HepG2 (cell line): ENCODE results near the gene RABL6. TPM values are rescaled to one million over a fixed set of nuclear protein-coding genes. Genes with fewer than 3 reads are reported as not detected.

Experiments
- ARHGAP35 ChIP-seq: sonication (generic); formaldehyde crosslinking; IDR thresholded peaks from 2 replicates; pipeline ENCODE4 v1.9.0; 2022; ENCODE audit warnings: mild to moderate bottlenecking, inconsistent platforms, moderate library complexity, missing genetic modification reagents, borderline replicate concordance
- ARID2 ChIP-seq: sonication (generic); formaldehyde crosslinking; IDR thresholded peaks from 2 replicates; pipeline ENCODE4 v1.8.1; 2022; ENCODE audit warnings: mild to moderate bottlenecking, missing genetic modification reagents, borderline replicate concordance
- CEBPG ChIP-seq: IDR thresholded peaks from 2 replicates; pipeline ENCODE4 v1.6.1; 2016
- ESRRA ChIP-seq: sonication (generic); formaldehyde crosslinking; IDR thresholded peaks from 2 replicates; pipeline ENCODE4 v1.5.1; 2020; ENCODE audit warnings: mild to moderate bottlenecking, low read depth, missing genetic modification reagents
- ETV5 ChIP-seq: IDR thresholded peaks from 2 replicates; pipeline ENCODE4 v1.6.1; 2018; ENCODE audit warnings: missing biosample characterization, missing genetic modification reagents, inconsistent platforms, borderline replicate concordance
- HDAC6 ChIP-seq: fragments of 200-600 bp; sonication (generic); IDR thresholded peaks from 2 replicates; pipeline ENCODE4 v1.7.0; 2017; ENCODE audit warnings: mild to moderate bottlenecking, antibody characterized with exemption, low read length, low read depth
- NR0B2 ChIP-seq: sonication (generic); formaldehyde crosslinking; IDR thresholded peaks from 2 replicates; pipeline ENCODE4 v1.4.0; 2020; ENCODE audit warnings: mild to moderate bottlenecking, missing genetic modification reagents
- RELA ChIP-seq: sonication (generic); formaldehyde crosslinking; IDR thresholded peaks from 2 replicates; pipeline ENCODE4 v1.4.0; 2020; ENCODE audit warnings: missing genetic modification reagents
- RORA ChIP-seq: sonication (generic); formaldehyde crosslinking; IDR thresholded peaks from 2 replicates; pipeline ENCODE4 v1.5.0; 2020; ENCODE audit warnings: mild to moderate bottlenecking, missing genetic modification reagents, moderate library complexity
- SMARCC2 ChIP-seq: fragments of 450-650 bp; IDR thresholded peaks from 2 replicates; pipeline ENCODE4 v1.6.1; 2017; ENCODE audit warnings: antibody characterized with exemption, mild to moderate bottlenecking
- SP1 ChIP-seq, 2 experiments: fragments of 450-650 bp in 1 of 2; sonication (generic) in 1 of 2; formaldehyde crosslinking in 1 of 2; IDR thresholded peaks; 2 replicates each; pipeline versions ENCODE4 v1.4.0 to v1.6.1; 2016 to 2020; ENCODE audit warnings: missing genetic modification reagents in 1 of 2
- TEF ChIP-seq: sonication (generic); formaldehyde crosslinking; IDR thresholded peaks from 2 replicates; pipeline ENCODE4 v1.5.0; 2020; ENCODE audit warnings: missing genetic modification reagents
- TFAP4 ChIP-seq: sonication (generic); IDR thresholded peaks from 2 replicates; pipeline ENCODE4 v1.6.1; 2016; ENCODE audit warnings: low read depth, borderline replicate concordance
- ZEB1 ChIP-seq: IDR thresholded peaks from 2 replicates; pipeline ENCODE4 v1.6.1; 2012; ENCODE audit warnings: mild to moderate bottlenecking, low read depth, inconsistent platforms; ENCODE audit not compliant: insufficient replicate concordance
- ZFP62 ChIP-seq: sonication (generic); formaldehyde crosslinking; IDR thresholded peaks from 2 replicates; pipeline ENCODE4 v1.4.0; 2020; ENCODE audit warnings: missing genetic modification reagents
- ZMAT3 ChIP-seq: sonication (generic); formaldehyde crosslinking; conservative IDR thresholded peaks from 2 replicates; pipeline ENCODE4 v1.7.0; 2021; ENCODE audit warnings: missing genetic modification reagents
- ZNF430 ChIP-seq: sonication (generic); formaldehyde crosslinking; IDR thresholded peaks from 2 replicates; pipeline ENCODE4 v1.9.0; 2021; ENCODE audit warnings: mild to moderate bottlenecking, missing genetic modification reagents
- ZNF44 ChIP-seq: sonication (generic); formaldehyde crosslinking; IDR thresholded peaks from 2 replicates; pipeline ENCODE4 v1.5.1; 2020; ENCODE audit warnings: mild to moderate bottlenecking, missing genetic modification reagents
- ZNF451 ChIP-seq: sonication (generic); formaldehyde crosslinking; IDR thresholded peaks from 2 replicates; pipeline ENCODE4 v1.5.0; 2020; ENCODE audit warnings: mild to moderate bottlenecking, missing genetic modification reagents
- ZNF550 ChIP-seq: sonication (generic); formaldehyde crosslinking; IDR thresholded peaks from 2 replicates; pipeline ENCODE4 v1.4.0; 2020; ENCODE audit warnings: mild to moderate bottlenecking, missing genetic modification reagents, borderline replicate concordance
- ZSCAN25 ChIP-seq: sonication (generic); formaldehyde crosslinking; IDR thresholded peaks from 2 replicates; pipeline ENCODE4 v1.8.0; 2022; ENCODE audit warnings: mild to moderate bottlenecking, missing genetic modification reagents
- polyA plus RNA-seq, 8 experiments: library from polyadenylated mRNA; depleted of rRNA in 3 of 8; stranded (reverse) in 7 of 8; unstranded in 1 of 8; fragments of >200 nt; fragmentation: Illumina TruSeq in 4 of 8; extraction: Trizol in 4 of 8; gene quantifications; 2 replicates each; pipeline versions ENCODE4 v1.2.1 to v1.2.3, GENCODE V29; 2011 to 2016; ENCODE audit warnings: low read depth in 4 of 8, missing spikeins in 1 of 8, mixed read lengths in 1 of 8; ENCODE audit not compliant: insufficient read depth in 1 of 8
- total RNA-seq, 5 experiments: library from RNA; depleted of rRNA; stranded (reverse); fragments of >200 nt; fragmentation: Illumina TruSeq; extraction: Trizol; gene quantifications; 2 replicates each; pipeline ENCODE4 v1.2.3, GENCODE V29; 2016; ENCODE audit warnings: low read depth in 1 of 5
- TF ChIP-seq, protein P1 (sequence below): sonication (generic); formaldehyde crosslinking; conservative IDR thresholded peaks from 2 replicates; pipeline ENCODE4 v1.4.0; 2020; ENCODE audit warnings: missing genetic modification reagents
- TF ChIP-seq, protein P2 (sequence below): IDR thresholded peaks from 2 replicates; pipeline ENCODE4 v1.6.1; 2012; ENCODE audit warnings: low read length, improper control_type of control experiment

Gene RABL6
- total and polyA plus RNA-seq, 2 of the 13 experiments (the other 11 are each of a cell fraction or from before 2014, with no cell fraction given), result 81.5 to 125 TPM

DNA sequence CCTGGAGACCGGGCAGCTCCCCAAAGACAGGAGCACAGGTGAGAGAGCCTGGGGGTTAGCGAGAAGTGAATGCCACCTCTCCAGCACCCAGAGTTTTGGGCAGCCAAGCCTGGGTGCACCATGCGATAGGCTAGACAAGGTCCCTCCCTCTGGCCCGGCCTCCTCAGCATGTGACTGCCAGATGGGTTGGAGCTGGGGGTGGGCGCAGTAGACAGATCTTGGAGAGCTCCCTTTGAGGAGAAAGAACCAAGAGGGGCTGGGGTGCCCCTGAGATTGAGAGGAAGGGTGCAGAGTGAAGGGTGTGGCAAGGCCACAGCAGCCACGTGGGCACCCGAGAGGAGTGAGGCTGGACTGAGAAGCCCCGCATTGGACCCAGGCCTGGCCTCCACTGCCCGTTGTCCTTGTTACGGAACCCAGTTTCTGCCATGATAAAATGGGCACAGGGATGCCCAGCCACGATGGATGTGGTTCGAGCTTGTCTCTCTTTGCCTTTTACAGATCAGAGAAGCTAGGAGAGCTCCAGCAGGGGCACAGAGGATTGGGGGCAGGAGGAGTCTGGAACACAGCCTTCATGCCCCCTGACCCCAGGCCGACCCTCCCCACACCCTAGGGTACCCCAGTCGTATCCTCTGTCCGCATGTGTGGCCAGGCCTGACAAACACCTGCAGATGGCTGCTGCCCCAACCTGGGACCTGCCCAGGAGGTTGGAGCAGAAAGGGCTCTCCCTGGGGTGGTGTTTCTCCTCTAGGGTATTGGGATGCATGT is 15.2 kb upstream of the RABL6 start (continued):
- TF ChIP-seq TFAP4 (no peak), SP1 (IDR thresholded peaks at IDR 0.05) (no peak), SP1 (CRISPR knock-in tag; IDR thresholded peaks at IDR 0.05) (no peak), ZFP62 (CRISPR knock-in tag) (no peak), ZSCAN25 (CRISPR knock-in tag) (no peak), ZNF451 (CRISPR knock-in tag) (no peak), ZMAT3 (CRISPR knock-in tag) (0 out of 2 replicates have a peak, but pooled peaks have one; percentile 52), ETV5 (CRISPR knock-in tag) (no peak), ZEB1 (no peak), ARHGAP35 (no peak), ZNF550 (no peak), ZNF430 (no peak), SMARCC2 (no peak), ESRRA (CRISPR knock-in tag) (no peak), NR0B2 (CRISPR knock-in tag) (no peak), TEF (no peak), RELA (CRISPR knock-in tag) (no peak), HDAC6 (no peak), ARID2 (no peak), ZNF44 (no peak), RORA (CRISPR knock-in tag) (no peak), CEBPG (CRISPR knock-in tag) (no peak)
- TF ChIP-seq, protein P1, sequence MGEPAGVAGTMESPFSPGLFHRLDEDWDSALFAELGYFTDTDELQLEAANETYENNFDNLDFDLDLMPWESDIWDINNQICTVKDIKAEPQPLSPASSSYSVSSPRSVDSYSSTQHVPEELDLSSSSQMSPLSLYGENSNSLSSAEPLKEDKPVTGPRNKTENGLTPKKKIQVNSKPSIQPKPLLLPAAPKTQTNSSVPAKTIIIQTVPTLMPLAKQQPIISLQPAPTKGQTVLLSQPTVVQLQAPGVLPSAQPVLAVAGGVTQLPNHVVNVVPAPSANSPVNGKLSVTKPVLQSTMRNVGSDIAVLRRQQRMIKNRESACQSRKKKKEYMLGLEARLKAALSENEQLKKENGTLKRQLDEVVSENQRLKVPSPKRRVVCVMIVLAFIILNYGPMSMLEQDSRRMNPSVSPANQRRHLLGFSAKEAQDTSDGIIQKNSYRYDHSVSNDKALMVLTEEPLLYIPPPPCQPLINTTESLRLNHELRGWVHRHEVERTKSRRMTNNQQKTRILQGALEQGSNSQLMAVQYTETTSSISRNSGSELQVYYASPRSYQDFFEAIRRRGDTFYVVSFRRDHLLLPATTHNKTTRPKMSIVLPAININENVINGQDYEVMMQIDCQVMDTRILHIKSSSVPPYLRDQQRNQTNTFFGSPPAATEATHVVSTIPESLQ (CRISPR knock-in tag), result no peak
- TF ChIP-seq, protein P2, sequence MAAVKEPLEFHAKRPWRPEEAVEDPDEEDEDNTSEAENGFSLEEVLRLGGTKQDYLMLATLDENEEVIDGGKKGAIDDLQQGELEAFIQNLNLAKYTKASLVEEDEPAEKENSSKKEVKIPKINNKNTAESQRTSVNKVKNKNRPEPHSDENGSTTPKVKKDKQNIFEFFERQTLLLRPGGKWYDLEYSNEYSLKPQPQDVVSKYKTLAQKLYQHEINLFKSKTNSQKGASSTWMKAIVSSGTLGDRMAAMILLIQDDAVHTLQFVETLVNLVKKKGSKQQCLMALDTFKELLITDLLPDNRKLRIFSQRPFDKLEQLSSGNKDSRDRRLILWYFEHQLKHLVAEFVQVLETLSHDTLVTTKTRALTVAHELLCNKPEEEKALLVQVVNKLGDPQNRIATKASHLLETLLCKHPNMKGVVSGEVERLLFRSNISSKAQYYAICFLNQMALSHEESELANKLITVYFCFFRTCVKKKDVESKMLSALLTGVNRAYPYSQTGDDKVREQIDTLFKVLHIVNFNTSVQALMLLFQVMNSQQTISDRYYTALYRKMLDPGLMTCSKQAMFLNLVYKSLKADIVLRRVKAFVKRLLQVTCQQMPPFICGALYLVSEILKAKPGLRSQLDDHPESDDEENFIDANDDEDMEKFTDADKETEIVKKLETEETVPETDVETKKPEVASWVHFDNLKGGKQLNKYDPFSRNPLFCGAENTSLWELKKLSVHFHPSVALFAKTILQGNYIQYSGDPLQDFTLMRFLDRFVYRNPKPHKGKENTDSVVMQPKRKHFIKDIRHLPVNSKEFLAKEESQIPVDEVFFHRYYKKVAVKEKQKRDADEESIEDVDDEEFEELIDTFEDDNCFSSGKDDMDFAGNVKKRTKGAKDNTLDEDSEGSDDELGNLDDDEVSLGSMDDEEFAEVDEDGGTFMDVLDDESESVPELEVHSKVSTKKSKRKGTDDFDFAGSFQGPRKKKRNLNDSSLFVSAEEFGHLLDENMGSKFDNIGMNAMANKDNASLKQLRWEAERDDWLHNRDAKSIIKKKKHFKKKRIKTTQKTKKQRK, result no peak
